GM19468 (cell line): ENCODE results near the gene MNX1.

Experiments used
- ATAC-seq: cut with Tn5 transposase; IDR thresholded peaks from one replicate; pipeline ENCODE4 v1.9.1; 2021; ENCODE audit warnings: mild to moderate bottlenecking, moderate library complexity, moderate number of reproducible peaks; ENCODE audit not compliant: unreplicated experiment; ENCODE audit errors: extremely low read depth

The MNX1 gene

GRCh38 chr7:157010588-157011332 is at the start of gene MNX1:
Gene MNX1 (minus strand): TSS chr7:157010663. CDS start chr7:157010350, 313 bp downstream.
- ATAC-seq, result peak; percentile 62

- ATAC-seq, result no peak
Measured at GRCh38 chr7:157059534-157059933, 49.1 kb upstream of the MNX1 start.

GRCh38 chr7:157058701-157059100 is 48.2 kb upstream of the MNX1 start:
- no peak for ATAC-seq

GRCh38 chr7:157058068-157058467 is 47.6 kb upstream of the MNX1 start:
- no peak for ATAC-seq

GRCh38 chr7:157056957-157057902 is 46.8 kb upstream of the MNX1 start:
- no peak for ATAC-seq

GRCh38 chr7:157056246-157056645 is 45.8 kb upstream of the MNX1 start:
- ATAC-seq, result no peak

- no peak for ATAC-seq
Measured at GRCh38 chr7:157054927-157055326, 44.5 kb upstream of the MNX1 start.

GRCh38 chr7:157053118-157053517 is 42.7 kb upstream of the MNX1 start:
- ATAC-seq, result no peak

- ATAC-seq, result no peak
Measured at GRCh38 chr7:157047148-157047547, 36.7 kb upstream of the MNX1 start.

GRCh38 chr7:157046681-157047080 is 36.2 kb upstream of the MNX1 start:
- no peak for ATAC-seq

GRCh38 chr7:157044943-157045660 is 34.6 kb upstream of the MNX1 start:
- no peak for ATAC-seq

GRCh38 chr7:157044147-157044687 is 33.8 kb upstream of the MNX1 start:
- no peak for ATAC-seq

GRCh38 chr7:157043745-157044144 is 33.3 kb upstream of the MNX1 start:
- ATAC-seq, result no peak

- ATAC-seq, result no peak
Measured at GRCh38 chr7:157041514-157042277, 31.2 kb upstream of the MNX1 start.

- ATAC-seq, result no peak
Measured at GRCh38 chr7:157041004-157041403, 30.5 kb upstream of the MNX1 start.

- no peak for ATAC-seq
Measured at GRCh38 chr7:157037635-157038034, 27.2 kb upstream of the MNX1 start.

GRCh38 chr7:157037028-157037427 is 26.6 kb upstream of the MNX1 start:
- ATAC-seq, result no peak

- no peak for ATAC-seq
Measured at GRCh38 chr7:157035979-157036378, 25.5 kb upstream of the MNX1 start.

GRCh38 chr7:157035302-157035701 is 24.8 kb upstream of the MNX1 start:
- ATAC-seq, result no peak
